HG02678 (cell line): Measurements from ENCODE around the gene CCT3.
"Not testable (repeated sequence)": the region's sequence is repeated elsewhere in the genome, so short reads cannot be mapped to it uniquely, and the experiment has no call there.

ENCODE experiments used
- ATAC-seq: cut with Tn5 transposase; IDR thresholded peaks from one replicate; pipeline ENCODE4 v1.9.1; 2021; ENCODE audit warnings: mild to moderate bottlenecking, moderate library complexity; ENCODE audit not compliant: unreplicated experiment

The CCT3 gene

GRCh38 chr1:156337052-156337887 is 822 bp downstream of the CCT3 start:
- ATAC-seq = no peak

GRCh38 chr1:156336242-156336641 is 1.9 kb downstream of the CCT3 start:
- no peak for ATAC-seq

DNA sequence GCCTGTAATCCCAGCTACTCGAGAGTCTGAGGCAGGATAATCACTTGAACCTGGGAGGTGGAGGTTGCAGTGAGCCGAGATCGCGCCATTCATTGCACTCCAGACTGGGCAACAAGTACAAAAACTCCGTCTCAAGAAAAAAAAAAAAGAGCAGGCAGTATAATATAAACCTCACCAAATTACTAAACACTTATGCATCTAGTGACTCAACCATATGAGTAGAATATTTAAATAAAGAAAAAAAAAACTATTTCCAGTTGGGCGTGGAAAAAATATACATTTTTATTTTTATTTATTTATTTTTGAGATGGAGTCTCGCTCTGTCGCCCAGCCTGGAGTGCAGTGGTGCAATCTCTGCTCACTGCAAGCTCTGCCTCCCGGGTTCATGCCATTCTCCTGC is 14.9 kb downstream of the CCT3 start:
- ATAC-seq = not testable (repeated sequence)

DNA sequence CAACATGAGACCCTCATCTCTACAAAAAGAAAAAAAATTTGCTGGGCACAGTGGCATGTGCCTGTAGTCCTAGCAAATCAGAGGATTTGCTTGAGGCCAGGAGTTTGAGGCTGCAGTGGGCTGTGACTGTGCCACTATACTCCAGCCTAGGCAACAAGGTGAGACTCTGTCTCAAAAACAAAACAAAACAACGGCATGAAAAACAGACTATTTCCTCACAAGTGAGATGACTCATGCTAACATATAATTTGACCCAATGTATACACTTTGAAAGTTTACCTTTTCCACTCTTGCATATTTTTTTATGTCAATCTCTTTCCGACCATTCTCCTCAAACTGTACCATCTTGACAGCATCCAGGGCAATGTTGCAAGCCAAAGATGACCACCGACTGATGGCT is 17.5 kb downstream of the CCT3 start:
- no peak for ATAC-seq

- no peak for ATAC-seq
Measured at GRCh38 chr1:156319664-156320063, 18.4 kb downstream of the CCT3 start.

GRCh38 chr1:156316909-156317308 is 21.2 kb downstream of the CCT3 start:
- no peak for ATAC-seq

DNA sequence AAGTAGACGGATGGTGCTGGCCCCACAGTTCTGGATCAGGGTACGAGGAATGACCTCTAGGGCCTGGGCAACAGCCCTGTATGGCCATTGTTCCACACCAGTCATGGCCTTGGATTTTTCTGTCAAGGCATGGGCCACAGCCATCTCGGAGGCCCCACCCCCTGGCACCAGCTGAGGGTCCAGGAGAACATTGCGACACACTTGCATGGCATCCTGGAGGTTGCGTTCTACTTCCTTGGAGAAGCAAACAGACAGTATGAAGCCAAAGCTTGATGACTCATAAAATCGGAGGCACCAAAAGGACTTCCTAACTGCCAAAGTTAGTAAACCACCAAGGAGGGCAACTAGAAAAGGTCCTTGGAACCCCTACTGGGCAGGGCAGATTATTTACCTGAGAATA is 27.1 kb downstream of the CCT3 start:
- no peak for ATAC-seq

- no peak for ATAC-seq
Measured at GRCh38 chr1:156308078-156308477, 30.0 kb downstream of the CCT3 start.

DNA sequence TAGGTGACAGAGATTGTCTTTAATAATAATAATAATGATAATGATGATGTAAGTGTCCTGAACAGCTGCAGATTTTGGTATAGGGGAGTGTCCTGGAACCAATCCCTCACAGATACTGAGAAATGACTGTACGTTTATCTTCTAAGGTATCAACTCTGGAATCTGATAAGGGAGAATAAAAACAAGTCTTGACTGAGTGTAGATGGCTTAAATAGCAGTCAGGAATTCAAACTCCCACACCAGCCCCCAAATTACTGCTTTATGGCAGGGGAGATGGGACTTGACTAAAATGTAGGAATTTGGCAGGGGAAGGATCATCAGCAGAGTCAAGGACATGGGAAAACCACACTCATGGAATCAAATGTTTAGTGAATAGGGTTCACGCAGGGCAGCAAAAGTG is 32.9 kb downstream of the CCT3 start:
- ATAC-seq = no peak

DNA sequence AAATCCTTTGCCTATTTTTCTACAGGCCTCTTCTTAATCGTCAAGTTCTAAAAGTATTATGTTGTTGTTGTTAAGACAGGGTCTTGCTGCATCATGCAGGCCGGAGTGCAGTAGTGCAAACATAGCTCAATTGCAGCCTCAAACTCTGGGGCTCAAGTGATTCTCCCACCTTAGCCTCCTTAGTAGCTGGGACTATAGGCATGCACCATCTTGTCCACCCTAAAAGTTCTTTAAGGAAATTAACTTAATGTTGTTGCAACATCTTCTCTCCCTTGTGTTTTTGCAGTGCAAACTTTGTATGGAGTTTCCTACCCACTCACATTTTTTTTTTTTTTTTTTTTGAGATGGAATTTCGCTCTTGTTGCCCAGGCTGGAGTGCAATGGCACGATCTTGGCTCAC is 34.9 kb downstream of the CCT3 start:
- ATAC-seq = no peak

GRCh38 chr1:156298852-156299357 is 39.2 kb downstream of the CCT3 start, which contains the start of gene VHLL:
Gene VHLL (minus strand): TSS chr1:156299307. CDS start chr1:156299189, 118 bp downstream.
- no peak for ATAC-seq

- ATAC-seq = no peak
Measured at GRCh38 chr1:156295391-156295947, 42.6 kb downstream of the CCT3 start, which contains the start of gene GLMP. Gene GLMP (minus strand): TSS chr1:156295679. CDS start chr1:156295645, 34 bp downstream.

DNA sequence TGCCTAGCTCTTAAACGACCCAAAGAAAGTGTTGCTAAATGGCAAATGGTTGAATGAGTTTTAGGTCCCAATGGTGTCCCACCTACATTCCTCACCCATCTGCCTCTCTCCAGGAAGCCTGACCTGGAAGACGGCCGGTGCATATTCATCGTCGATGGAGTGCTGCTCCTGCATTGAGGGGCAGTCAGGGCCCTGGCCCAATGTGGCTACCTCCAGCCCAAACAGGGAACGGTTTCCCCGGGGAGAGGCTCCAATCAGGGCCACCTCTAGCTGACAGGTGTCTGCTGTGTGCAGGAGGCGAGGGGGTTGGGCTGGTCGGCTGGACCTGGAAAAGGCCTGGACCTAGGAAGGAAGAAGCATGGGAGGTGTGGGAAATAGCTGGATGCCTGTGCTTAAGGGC is 44.2 kb downstream of the CCT3 start:
- no peak for ATAC-seq

DNA sequence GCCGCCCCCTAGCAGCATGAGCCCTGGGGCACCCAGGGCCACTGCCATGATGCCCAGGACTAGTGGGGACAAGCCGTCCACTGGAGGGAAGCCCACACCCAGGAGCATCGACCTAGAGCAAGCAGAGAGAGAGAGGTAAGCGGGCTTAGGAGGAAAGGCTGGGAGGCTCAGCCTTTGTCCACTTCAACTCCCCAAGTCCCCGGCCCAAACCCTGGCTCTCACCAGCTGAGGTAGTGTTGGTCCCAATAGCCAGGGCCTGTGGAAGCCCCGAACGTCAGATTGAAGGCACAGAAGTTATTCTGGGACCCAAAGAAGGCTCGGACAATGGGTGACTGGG is 45.0 kb downstream of the CCT3 start:
- ATAC-seq = no peak

DNA sequence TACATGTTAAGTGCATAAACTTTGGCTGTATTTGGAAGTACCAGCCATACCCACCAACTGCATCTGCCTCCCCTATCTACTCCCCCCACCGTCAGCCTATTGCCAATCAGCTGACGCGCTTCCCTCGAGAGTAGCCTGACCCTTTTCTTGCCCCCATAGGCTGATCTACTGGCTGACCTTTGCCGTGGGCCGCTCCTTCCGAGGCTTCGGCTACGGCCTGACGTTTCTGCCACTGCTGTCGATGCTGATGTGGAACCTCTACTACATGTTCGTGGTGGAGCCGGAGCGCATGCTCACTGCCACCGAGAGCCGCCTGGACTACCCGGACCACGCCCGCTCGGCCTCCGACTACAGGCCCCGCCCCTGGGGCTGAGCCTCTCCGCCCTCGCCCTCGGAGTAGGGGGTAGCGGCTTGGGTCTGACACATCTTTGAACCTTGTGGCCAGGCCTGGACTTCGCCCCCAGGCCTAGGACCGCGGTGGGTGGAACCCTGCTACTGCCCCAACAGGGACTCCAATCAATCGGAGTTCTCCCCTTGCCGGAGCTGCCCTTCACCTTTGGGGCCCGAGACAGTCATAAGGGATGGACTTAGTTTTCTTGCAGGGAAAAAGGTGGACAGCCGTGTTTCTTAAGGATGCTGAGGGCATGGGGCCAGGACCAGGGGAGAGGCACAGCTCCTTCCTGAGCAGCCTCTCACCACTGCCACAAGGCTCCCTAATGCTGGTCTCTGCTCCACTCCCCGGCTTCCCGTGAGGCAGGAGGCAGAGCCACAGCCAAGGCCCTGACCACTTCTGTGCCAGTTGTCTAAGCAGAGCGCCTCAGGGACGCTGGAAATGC is 46.6 kb downstream of the CCT3 start:
- ATAC-seq = no peak

GRCh38 chr1:156289857-156290256 is 48.2 kb downstream of the CCT3 start:
- no peak for ATAC-seq

- no peak for ATAC-seq
Measured at GRCh38 chr1:156286061-156286460, 52.0 kb downstream of the CCT3 start.

DNA sequence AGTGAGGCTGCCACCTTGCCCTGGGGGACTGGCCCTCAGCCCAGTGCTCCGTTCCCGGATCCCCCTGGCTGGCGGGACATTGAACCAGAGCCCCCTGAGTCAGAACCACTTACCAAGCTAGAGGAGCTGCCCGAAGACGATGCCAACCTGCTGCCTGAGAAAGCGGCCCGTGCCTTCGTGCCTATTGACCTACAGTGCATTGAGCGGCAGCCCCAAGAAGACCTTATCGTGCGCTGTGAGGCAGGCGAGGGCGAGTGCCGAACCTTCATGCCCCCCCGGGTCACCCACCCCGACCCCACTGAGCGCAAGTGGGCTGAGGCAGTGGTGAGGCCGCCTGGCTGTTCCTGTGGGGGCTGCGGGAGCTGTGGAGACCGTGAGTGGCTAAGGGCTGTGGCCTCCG is 52.7 kb downstream of the CCT3 start:
- ATAC-seq = no peak

GRCh38 chr1:156284757-156285156 is 53.3 kb downstream of the CCT3 start:
- no peak for ATAC-seq

DNA sequence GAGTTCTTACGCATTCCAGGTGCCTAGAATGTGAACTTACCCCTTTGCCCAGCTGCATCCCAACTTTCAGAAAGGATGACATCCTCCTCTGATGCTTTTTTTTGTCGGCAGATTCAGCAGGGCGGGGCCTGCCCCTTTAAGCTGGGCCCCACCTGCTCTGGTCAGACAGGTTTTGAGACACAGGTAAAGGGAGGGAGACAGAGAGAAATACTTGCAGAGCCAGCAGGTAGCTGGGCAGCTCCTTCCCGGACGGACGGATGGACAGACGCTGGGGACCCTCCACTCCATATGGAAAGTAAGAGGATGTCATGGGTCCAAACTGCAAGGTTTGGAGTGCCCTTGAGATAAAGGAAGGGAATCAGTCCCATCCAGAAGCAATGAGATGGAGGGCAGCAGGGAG is 54.0 kb downstream of the CCT3 start, which contains the start of gene TMEM79:
TMEM79 (plus strand) TSS at position 214 of the 400 bp plus-strand sequence. CDS start 902 bp downstream, outside the sequence.
- no peak for ATAC-seq

DNA sequence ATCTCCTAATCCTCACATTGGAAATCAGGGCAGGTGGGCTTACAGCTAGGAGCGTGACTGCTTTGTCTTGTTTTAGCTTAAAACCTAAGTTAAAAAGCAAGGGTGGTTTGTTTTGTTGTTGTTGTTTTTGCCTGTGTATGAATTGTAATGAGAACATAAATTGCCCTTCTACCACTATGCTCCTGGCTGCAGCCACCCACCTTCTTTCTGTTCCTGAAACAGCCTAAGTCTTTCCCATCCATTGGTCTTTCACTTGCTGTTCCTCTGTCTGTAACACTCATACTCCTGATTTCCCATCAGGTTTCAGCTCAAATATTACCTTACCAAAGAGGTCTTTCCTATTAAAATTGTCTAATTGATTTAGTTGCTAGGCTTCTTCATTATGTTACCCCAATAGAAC is 54.6 kb downstream of the CCT3 start:
- ATAC-seq = no peak
